Renal pelvis (tissue), 4 donors: ENCODE data around the gene EN2. TPM values are rescaled to one million over a fixed set of nuclear protein-coding genes. Genes with fewer than 3 reads are reported as not detected.
"Not testable (repeated sequence)": the region's sequence is repeated elsewhere in the genome, so short reads cannot be mapped to it uniquely, and the experiment has no call there.

Experiments
- DNase-seq: peaks from one replicate; pipeline ENCODE4 v3.0.0-alpha.2; 2013
- polyA plus RNA-seq, 3 donors: library from polyadenylated mRNA; unstranded; fragments of 120-200 nt; gene quantifications; one replicate each; pipeline ENCODE4 v1.2.1, GENCODE V29; 2013; ENCODE audit not compliant: insufficient read length in 3 of 3

Gene EN2
- polyA plus RNA-seq, 3 donors: 0.09 to 0.29 (median 0.17) TPM

GRCh38 chr7:155425011-155425340 lies 33.0 kb upstream of the EN2 start:
- DNase-seq: no peak

DNA sequence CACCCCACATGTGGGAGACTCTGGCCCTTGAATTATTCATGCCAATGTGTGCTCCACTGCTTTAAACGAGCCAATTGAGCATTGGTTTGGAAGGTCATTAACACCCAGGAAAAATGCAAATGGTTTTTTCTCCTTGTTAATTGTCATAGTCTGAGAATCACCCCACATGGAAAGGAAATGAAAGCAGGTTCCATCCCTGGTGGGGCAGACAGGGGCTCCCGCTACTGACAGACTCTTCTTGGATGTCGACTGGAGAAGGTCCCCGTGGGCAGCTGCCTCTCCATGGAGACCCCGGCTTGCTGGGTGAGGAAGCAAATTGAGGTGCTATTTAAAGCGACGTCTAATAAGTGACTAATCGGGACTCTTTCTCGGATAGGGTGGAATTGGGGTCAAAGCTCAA lies 32.0 kb upstream of the EN2 start:
- no peak for DNase-seq

- DNase-seq: no peak
Measured at GRCh38 chr7:155426543-155427410, 31.2 kb upstream of the EN2 start.

DNA sequence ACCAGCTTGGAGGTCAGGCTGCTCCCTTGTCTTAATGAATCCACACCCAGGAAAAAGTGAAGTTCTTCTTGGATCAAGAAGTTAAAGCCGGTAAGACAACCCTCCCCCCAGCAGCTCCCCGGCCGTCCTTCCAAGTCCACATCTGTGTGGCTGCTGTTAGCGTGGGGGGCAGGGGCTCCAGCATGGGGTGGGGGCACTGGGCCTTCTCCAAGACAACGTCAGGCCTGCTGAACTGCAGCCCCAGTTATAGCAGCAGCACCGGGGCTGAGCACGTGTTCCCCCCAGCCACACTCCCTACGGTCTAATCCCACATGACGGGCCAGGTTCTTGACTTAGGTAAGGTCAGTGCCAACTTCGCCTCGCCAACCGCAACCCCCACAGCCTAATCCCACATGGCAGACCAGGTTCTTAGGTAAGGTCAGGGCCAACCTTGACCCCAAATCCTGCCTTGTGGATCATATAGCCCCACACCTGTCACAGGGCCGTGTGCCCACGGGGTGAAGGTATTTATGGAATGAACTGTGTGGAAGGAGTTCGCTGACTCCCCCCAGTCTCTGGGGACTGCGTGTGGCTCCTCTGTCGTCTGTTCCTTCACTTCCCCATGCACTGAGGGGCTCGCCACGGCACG lies 30.4 kb upstream of the EN2 start:
- no peak for DNase-seq

DNA sequence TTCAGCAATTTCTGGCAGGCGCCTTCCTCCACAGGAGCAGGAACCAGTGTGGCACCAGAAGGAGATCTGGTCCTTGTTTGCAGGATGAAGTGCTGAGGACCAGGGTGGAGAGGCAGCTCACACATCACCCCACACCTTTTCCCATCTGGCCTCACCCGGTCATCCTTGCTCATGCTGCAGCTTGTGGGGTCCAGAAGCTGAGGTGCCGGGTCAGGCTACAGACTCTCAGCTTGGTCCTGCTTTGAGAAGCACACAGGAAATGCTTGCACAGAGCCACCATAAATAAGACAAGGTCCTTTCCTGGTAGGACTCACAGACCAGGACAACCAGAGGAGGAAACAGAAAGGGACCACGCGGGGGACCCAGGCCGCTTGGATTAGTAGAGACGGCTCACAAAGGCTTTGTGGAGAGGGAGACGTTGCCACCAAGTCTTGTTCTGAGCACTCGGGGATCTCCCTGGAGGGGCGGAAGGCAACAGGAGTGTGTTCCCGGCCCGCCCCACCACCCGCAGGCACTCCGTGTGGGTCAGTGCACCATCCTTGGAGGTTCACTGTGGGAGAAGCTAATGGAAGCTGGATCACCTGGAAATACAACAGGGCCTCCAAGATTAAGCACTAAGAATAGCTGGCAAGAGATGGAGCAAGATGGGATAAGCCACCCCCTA lies 29.6 kb upstream of the EN2 start:
- DNase-seq: no peak

DNA sequence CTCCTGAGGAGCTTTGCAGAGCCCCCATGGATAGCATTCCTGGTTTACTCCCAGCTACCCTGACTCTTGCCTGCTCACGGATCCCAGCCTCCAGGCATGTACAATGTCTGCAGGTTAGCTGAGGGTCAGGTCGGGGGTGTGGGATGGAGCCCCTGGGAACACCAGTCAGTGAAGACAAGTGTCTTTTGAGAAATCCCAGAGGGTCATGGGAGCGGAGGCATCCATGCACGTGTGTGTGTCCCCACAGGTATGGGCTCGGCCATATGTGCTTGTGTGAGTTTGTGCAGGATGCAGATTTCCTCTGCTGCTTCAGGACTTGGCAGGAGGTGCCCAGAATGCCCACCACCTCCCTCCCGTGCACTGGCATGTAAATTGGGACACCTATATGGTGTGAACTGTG lies 28.3 kb upstream of the EN2 start:
- no peak for DNase-seq

DNA sequence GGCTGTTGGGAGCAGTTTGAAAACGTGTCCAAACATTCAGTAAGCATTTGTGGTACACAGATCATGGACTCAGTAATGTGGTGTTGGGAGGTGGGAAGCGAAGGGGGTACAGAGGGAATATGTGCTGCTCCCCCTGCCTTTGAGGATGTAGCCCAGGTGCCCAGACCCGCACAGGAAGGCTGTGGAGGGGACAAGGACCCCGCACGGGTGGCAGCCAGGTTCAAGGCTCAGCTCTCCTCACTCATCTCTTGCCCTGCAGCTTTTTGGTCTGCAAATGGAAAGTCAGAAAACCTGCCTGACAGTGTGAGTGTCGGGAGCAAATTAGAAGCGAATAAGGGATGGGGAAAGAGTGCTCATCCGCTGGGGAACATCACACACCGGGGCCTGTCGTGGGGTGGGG lies 27.3 kb upstream of the EN2 start:
- no peak for DNase-seq

DNA sequence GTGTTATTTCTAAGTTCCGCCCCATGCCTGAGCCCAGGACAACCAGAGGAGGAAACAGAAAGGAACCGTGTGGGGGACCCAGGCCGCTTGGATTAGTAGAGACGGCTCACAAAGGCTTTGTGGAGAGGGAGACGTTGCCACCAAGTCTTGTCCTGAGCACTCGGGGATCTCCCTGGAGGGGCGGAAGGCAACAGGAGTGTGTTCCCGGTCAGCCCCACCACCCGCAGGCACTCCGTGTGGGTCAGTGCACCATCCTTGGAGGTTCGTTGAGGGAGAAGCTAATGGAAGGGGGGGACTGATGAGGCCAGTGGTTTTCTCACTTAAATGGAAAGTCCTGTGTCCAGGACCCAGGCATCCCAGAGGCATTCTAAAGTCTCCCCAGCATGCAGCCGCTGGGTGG lies 26.7 kb upstream of the EN2 start:
- no peak for DNase-seq

DNA sequence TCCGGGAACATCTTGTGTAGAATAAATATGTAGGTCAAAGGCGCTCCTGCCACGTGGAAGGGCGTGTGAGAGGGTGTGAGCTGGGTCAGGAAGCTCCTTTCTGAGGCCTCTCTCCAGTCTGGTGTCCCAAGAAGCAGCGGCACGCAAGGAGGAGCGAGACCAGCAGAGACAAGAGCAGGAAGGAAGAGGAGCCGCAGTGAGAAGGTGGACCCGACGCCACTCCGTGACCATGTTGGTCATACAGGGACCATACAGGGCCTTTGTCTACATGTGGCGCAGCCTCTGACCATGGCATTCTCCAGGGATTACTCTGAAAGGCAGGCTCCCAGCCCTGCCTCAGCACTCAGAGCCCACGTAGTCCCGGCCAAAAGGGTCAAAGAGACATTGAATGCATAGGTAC lies 26.2 kb upstream of the EN2 start:
- DNase-seq: no peak

- no peak for DNase-seq
Measured at GRCh38 chr7:155435110-155435509, 22.8 kb upstream of the EN2 start.

DNA sequence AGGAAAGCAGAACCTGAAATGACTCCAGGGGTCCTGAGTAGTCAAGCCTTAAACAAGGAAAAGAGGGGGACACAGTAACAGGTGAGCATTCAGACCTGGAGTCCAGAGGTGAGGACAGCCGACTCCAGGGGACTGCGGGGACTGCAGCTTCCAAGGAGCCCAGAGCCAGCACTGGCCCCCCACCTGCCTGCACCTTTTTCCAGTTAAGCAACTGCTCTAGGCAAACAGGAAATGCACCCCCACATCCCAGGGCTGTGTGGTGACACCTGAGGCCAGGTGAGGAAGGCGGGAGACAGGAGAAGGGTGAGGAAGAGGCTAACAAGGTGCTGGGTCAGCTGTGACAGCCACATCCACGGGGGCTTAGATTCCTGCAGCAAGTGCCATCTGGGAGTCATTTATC lies 20.1 kb upstream of the EN2 start:
- DNase-seq: no peak

- DNase-seq: no peak
Measured at GRCh38 chr7:155438777-155439176, 19.2 kb upstream of the EN2 start.

DNA sequence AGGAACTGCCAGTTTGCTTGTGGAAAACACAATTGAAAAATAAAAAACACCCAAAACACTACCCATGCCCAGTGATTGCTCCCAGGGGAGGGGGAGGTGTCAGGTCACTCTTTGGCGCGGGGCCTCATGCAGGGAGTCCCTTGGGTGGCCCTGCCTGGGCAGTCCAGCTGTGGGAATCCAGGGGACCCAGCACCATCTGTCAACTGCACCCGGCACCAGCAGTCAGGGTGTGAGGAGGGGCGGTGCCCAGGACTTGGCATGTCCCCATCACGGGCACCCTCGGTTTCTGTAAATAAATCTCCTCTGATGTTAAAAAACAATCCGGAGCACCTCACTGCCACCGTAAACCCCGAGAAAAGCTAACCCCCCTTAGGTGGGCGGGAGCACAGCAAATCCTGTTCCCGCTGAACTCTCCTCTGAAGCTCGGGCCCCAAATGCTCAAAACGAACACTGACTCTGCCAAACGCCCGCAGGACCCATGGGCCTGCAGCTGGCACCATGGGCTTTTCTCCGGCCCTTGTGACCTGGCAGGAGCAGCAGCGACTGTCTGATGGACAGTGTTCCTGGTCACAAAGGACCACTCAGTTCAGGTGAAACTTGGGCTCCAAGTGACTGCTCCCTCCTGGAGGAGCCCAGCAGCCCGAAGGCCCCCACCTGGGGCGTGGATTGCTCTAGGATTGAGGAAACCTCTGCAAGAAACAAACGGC lies 18.5 kb upstream of the EN2 start:
- DNase-seq: no peak

DNA sequence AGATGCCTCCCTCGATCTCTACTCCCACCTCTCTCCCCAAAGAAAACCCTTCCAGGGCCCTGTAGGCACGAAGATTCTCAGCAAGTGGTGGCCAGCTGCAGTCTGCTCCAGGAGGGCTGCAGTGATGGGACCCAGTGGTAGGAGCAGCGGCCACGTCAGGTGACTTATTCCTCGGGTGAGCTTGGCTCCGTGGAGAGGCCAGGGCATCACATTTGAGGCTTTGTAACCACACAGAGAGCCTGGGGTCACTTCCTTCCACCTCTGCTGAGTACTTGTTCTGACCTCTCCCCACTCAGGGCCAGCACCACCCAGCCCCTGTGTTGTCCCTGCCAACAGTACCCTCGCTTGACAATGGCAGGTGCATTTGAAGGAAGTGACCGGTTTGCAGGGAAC lies 17.9 kb upstream of the EN2 start:
- DNase-seq: no peak

DNA sequence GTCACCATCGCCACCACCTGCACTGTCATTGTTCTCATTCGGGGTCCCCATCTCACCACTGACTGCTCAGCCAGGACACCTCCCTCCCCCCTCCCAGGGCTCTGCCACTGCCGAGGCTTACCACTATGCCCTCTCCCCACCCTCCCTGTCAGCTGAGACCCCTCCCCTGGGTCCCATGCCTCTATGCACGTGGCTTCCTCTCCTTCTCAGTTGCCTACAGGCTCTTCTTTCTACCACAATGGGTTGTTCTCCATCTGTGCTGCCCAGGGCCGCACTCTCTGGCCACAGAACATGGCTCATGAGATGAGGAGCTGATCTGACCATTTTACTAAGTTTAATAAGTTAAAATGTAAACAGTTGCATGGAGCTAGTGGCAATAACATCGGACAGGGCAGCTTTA lies 16.1 kb upstream of the EN2 start:
- DNase-seq: no peak

- no peak for DNase-seq
Measured at GRCh38 chr7:155444746-155445145, 13.2 kb upstream of the EN2 start.

DNA sequence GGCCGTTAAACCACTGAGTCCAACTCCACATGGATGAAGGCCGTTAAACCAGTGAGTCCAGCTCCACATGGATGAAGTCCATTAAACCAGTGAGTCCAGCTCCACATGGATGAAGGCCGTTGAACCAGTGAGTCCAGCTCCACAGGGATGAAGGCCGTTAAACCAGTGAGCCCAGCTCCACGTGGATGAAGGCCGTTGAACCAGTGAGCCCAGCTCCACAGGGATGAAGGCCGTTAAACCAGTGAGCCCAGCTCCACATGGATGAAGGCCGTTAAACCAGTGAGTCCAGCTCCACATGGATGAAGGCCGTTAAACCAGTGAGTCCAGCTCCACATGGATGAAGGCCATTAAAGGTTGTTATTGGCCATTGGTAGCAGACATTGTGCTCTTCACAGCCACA lies 12.3 kb upstream of the EN2 start:
- DNase-seq: not testable (repeated sequence)

DNA sequence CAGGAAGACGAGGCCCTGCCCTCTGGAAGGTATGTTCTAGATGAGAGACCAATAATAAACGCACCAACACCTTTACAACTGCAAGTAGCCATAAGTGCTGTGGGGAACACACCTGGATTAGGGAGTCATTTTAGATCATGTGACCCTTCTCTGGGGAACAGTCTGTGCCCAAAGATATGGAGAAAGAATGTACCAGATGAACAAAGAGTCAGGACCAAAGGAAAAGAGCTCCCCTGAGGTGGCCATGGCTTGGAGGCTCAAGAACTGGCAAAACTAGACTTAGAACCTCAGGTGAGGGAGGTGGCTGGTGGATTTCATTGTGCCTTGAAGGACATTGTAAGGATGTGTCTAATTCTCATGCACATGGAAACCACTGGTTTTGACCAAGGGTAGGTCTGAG lies 10.3 kb upstream of the EN2 start:
- no peak for DNase-seq

DNA sequence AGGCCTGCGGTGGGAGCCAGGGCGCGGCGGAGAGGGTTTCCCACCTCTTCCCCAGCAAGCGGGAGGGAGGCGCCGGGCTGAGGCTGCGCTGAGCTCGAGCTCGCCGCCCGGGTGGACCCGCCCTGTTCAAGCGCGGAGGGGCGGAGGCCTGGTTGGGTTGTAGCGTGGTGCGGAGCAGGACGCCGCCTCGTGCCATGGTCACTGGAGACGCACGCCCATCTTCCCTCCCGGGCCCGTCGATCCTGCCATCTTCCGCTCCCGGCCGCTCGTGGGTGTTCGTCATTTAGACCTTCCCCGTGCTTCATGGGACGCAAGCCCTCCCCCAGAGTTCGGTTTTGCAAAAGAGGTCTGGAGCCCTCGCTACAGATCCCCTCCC lies 9.3 kb upstream of the EN2 start:
- no peak for DNase-seq

- no peak for DNase-seq
Measured at GRCh38 chr7:155449008-155449868, 8.7 kb upstream of the EN2 start.

GRCh38 chr7:155449869-155450557 lies 7.9 kb upstream of the EN2 start:
- DNase-seq: no peak
